A673 (cell line): ENCODE data around the gene PRPSAP2. TPM values are rescaled to one million over a fixed set of nuclear protein-coding genes. Genes with fewer than 3 reads are reported as not detected.

Source experiments
- BruUV-seq: library from RNA; stranded (reverse); fragments of 400-500 nt; replicated peaks from 2 replicates; lab custom pipeline; 2021; lab: Mats Ljungman, UMichigan
- CTCF ChIA-PET: fragments of 300-600 bp; sonication (Branson Sonifier 250); formaldehyde crosslinking; loops from one replicate; lab custom pipeline; 2022; ENCODE audit warnings: antibody characterized with exemption; lab: Charles Lee
- POLR2A ChIA-PET: fragments of 300-600 bp; sonication (Branson Sonifier 250); formaldehyde crosslinking; loops from one replicate; lab custom pipeline; 2022; ENCODE audit warnings: antibody characterized with exemption; ENCODE audit not compliant: low non-redundant PET; lab: Charles Lee
- DNase-seq: peaks from one replicate; pipeline ENCODE4 v3.0.0-alpha.2; 2015; ENCODE audit warnings: low spot score
- H3K27ac ChIP-seq: fragments of 200-600 bp; sonication (generic); 2 replicates; pipeline ENCODE4 v1.5.1; 2016; ENCODE audit warnings: mixed run types, low read depth, mild to moderate bottlenecking, mixed read lengths, antibody characterized with exemption, low read length; ENCODE audit not compliant: poor library complexity, severe bottlenecking
- H3K27me3 ChIP-seq: fragments of 200-600 bp; sonication (generic); replicated peaks from 2 replicates; pipeline ENCODE4 v1.6.1; 2017; ENCODE audit warnings: mixed run types, low read depth, mild to moderate bottlenecking, mixed read lengths, antibody characterized with exemption, low read length; ENCODE audit not compliant: insufficient read depth, poor library complexity
- H3K36me3 ChIP-seq: fragments of 200-600 bp; sonication (generic); 2 replicates; pipeline ENCODE4 v1.6.1; 2016; ENCODE audit warnings: mixed run types, mild to moderate bottlenecking, mixed read lengths, antibody characterized with exemption, low read length; ENCODE audit not compliant: insufficient read depth, poor library complexity, severe bottlenecking
- H3K4me1 ChIP-seq: fragments of 200-600 bp; sonication (generic); 2 replicates; pipeline ENCODE4 v1.6.1; 2017; ENCODE audit warnings: mixed run types, mild to moderate bottlenecking, mixed read lengths, antibody characterized with exemption, low read length; ENCODE audit not compliant: insufficient read depth, poor library complexity, severe bottlenecking
- H3K4me3 ChIP-seq: fragments of 200-600 bp; sonication (generic); 2 replicates; pipeline ENCODE4 v1.5.1; 2016; ENCODE audit warnings: low read depth, mixed run types, mild to moderate bottlenecking, mixed read lengths, low read length; ENCODE audit not compliant: poor library complexity, severe bottlenecking
- H3K9me3 ChIP-seq: fragments of 200-600 bp; sonication (generic); 2 replicates; pipeline ENCODE4 v1.6.1; 2016; ENCODE audit warnings: mixed run types, low read depth, mild to moderate bottlenecking, mixed read lengths, antibody characterized with exemption, low read length; ENCODE audit not compliant: poor library complexity, severe bottlenecking
- CTCF ChIP-seq: fragments of 300-800, 200-600 bp; sonication (generic); conservative IDR thresholded peaks from 2 replicates; pipeline ENCODE4 v1.5.1; 2017; ENCODE audit warnings: low read depth, mild to moderate bottlenecking, antibody characterized with exemption, low read length, moderate library complexity, mixed read lengths
- EZH2 ChIP-seq: fragments of 200-600 bp; sonication (generic); IDR thresholded peaks from 2 replicates; pipeline ENCODE4 v1.6.1; 2017; ENCODE audit warnings: borderline replicate concordance, low read depth, mild to moderate bottlenecking, mixed read lengths, antibody characterized with exemption, low read length; ENCODE audit not compliant: poor library complexity, severe bottlenecking
- intact Hi-C: fragments of 100-400 bp; cut with micrococcal nuclease; formaldehyde crosslinking; loops from one replicate; pipeline ENCODE4 v1.10.0; 2022; ENCODE audit not compliant: unreplicated experiment
- total RNA-seq: library from RNA; stranded (reverse); gene quantifications from 2 replicates; pipeline ENCODE4 v1.2.3, GENCODE V29; 2021

Gene PRPSAP2
- total RNA-seq, 1 experiment from 2014 or later, result 72.1 TPM

- DNase-seq, result no peak
- TF ChIP-seq EZH2 (no peak), CTCF (no peak)
- Histone ChIP-seq H3K27ac (no peak overlapping the region), H3K36me3 (peaks cover 42% of the 10 kb centered on the region), H3K9me3 (no peaks in the 10 kb centered on the region), H3K4me3 (no peak overlapping the region), H3K27me3 (no peaks in the 10 kb centered on the region), H3K4me1 (peaks cover 16% of the 10 kb centered on the region)
- ChIA-PET CTCF (no interaction called here), POLR2A (no interaction called here)
- no TSS peak for BruUV-seq
- intact Hi-C loops, result no loop called here
These were observed 33.6 kb downstream of the PRPSAP2 start for GRCh38 chr17:18891541-18891940.

GRCh38 chr17:18896146-18896545, 38.2 kb downstream of the PRPSAP2 start:
- Histone ChIP-seq H3K4me3 (no peak overlapping the region), H3K36me3 (peaks cover 38% of the 10 kb centered on the region), H3K27ac (no peak overlapping the region), H3K27me3 (no peaks in the 10 kb centered on the region), H3K4me1 (no peaks in the 10 kb centered on the region), H3K9me3 (no peaks in the 10 kb centered on the region)
- TF ChIP-seq CTCF (no peak), EZH2 (no peak)
- BruUV-seq, result no TSS peak
- ChIA-PET CTCF (no interaction called here), POLR2A (no interaction called here)
- intact Hi-C loops, result no loop called here
- no peak for DNase-seq

GRCh38 chr17:18896947-18897346, 39.0 kb downstream of the PRPSAP2 start:
- intact Hi-C loops, result no loop called here
- H3K4me3 ChIP-seq, result no peak overlapping the region
- DNase-seq, result no peak
- no peak overlapping the region for H3K27ac ChIP-seq
- H3K36me3 ChIP-seq, result peaks cover 31% of the 10 kb centered on the region
- BruUV-seq, result no TSS peak
- TF ChIP-seq CTCF (no peak), EZH2 (no peak)
- no peaks in the 10 kb centered on the region for H3K4me1 ChIP-seq
- H3K27me3 ChIP-seq, result no peaks in the 10 kb centered on the region
- ChIA-PET CTCF (no interaction called here), POLR2A (no interaction called here)
- H3K9me3 ChIP-seq, result no peaks in the 10 kb centered on the region
